ENCODE results near the gene SPSB2.

DNA sequence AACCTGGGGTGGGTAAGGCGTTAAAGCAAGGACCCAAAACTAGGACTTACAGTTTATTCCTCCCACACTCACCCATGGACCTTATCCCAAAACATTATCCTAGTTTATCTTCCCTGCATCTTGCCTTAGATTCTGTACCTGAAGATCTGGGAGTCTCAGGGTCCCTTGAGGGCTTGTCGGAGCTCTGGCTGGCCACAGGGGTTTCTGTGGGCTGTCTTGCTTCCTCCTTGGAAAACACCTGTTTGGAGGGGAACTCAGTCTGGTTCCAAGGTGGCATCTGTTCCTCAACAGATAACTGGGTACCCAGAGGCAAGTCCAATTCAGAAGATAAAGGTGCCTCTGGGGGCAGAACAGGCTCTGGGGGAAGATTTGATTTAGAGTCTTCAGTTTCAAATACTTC, 23.7 kb downstream of the SPSB2 start:
- TF ChIP-seq, protein P1, sequence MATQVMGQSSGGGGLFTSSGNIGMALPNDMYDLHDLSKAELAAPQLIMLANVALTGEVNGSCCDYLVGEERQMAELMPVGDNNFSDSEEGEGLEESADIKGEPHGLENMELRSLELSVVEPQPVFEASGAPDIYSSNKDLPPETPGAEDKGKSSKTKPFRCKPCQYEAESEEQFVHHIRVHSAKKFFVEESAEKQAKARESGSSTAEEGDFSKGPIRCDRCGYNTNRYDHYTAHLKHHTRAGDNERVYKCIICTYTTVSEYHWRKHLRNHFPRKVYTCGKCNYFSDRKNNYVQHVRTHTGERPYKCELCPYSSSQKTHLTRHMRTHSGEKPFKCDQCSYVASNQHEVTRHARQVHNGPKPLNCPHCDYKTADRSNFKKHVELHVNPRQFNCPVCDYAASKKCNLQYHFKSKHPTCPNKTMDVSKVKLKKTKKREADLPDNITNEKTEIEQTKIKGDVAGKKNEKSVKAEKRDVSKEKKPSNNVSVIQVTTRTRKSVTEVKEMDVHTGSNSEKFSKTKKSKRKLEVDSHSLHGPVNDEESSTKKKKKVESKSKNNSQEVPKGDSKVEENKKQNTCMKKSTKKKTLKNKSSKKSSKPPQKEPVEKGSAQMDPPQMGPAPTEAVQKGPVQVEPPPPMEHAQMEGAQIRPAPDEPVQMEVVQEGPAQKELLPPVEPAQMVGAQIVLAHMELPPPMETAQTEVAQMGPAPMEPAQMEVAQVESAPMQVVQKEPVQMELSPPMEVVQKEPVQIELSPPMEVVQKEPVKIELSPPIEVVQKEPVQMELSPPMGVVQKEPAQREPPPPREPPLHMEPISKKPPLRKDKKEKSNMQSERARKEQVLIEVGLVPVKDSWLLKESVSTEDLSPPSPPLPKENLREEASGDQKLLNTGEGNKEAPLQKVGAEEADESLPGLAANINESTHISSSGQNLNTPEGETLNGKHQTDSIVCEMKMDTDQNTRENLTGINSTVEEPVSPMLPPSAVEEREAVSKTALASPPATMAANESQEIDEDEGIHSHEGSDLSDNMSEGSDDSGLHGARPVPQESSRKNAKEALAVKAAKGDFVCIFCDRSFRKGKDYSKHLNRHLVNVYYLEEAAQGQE (tag by site-specific recombination; IDR thresholded peaks at IDR 0.05): no peak
- TF ChIP-seq ZNF274 (IDR thresholded peaks at IDR 0.05; ENCODE audit: low read length) (no peak), ZNF274 (tag by site-specific recombination; IDR thresholded peaks at IDR 0.05; ENCODE audit: borderline replicate concordance) (no peak), ZNF791 (tag by site-specific recombination; IDR thresholded peaks at IDR 0.05) (no peak), ZNF426 (tag by site-specific recombination; IDR thresholded peaks at IDR 0.05) (no peak), ZNF10 (tag by site-specific recombination; IDR thresholded peaks at IDR 0.05) (no peak), SP3 (tag by site-specific recombination; IDR thresholded peaks at IDR 0.05) (no peak), ZNF133 (tag by site-specific recombination; IDR thresholded peaks at IDR 0.05) (no peak), PRDM1 (tag by site-specific recombination; IDR thresholded peaks at IDR 0.05) (no peak)
- TF ChIP-seq, protein P2, sequence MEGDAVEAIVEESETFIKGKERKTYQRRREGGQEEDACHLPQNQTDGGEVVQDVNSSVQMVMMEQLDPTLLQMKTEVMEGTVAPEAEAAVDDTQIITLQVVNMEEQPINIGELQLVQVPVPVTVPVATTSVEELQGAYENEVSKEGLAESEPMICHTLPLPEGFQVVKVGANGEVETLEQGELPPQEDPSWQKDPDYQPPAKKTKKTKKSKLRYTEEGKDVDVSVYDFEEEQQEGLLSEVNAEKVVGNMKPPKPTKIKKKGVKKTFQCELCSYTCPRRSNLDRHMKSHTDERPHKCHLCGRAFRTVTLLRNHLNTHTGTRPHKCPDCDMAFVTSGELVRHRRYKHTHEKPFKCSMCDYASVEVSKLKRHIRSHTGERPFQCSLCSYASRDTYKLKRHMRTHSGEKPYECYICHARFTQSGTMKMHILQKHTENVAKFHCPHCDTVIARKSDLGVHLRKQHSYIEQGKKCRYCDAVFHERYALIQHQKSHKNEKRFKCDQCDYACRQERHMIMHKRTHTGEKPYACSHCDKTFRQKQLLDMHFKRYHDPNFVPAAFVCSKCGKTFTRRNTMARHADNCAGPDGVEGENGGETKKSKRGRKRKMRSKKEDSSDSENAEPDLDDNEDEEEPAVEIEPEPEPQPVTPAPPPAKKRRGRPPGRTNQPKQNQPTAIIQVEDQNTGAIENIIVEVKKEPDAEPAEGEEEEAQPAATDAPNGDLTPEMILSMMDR (tag by site-specific recombination; IDR thresholded peaks at IDR 0.05): no peak
